ENCODE data around the gene FKTN. TPM values are rescaled to one million over a fixed set of nuclear protein-coding genes. Genes with fewer than 3 reads are reported as not detected.

The FKTN gene
- total and polyA plus RNA-seq, 2 donors from 2014 or later: 5.9 to 21.4 TPM

GRCh38 chr9:105625088-105625487 lies 67.2 kb downstream of the FKTN start:
- intact Hi-C loops (cut with DNase I): no loop called here
- Histone ChIP-seq H3K4me1 (ENCODE audit: control insufficient read depth in 2 of 3, insufficient read depth in 2 of 3, low read depth in 1 of 3, low read length in 3 of 3) (no peaks in the 10 kb centered on the region), H3K9me3 (ENCODE audit: control insufficient read depth in 2 of 3, insufficient read depth in 1 of 3, low read length in 3 of 3) (no peaks in the 10 kb centered on the region), H3K27me3 (ENCODE audit: control insufficient read depth, insufficient read depth, low read length) (no peaks in the 10 kb centered on the region), H3K9ac (ENCODE audit: low read length in 3 of 3) (no peak overlapping the region), H3K36me3 (ENCODE audit: control insufficient read depth in 2 of 3, insufficient read depth in 3 of 3, low read length in 3 of 3) (no peaks in the 10 kb centered on the region), H3K4me3 (ENCODE audit: low read length in 3 of 3) (no peak overlapping the region), H3K27ac (ENCODE audit: low read depth in 2 of 2, low read length in 2 of 2) (no peak overlapping the region)
- FAIRE-seq (no peak), DNase-seq (no peak)
- TF ChIP-seq CTCF (IDR thresholded peaks at IDR 0.05; ENCODE audit: borderline replicate concordance, extremely low read depth, insufficient read depth): no peak

GRCh38 chr9:105632807-105633206 lies 74.9 kb downstream of the FKTN start:
- no peaks in the 10 kb centered on the region for H3K9me3 ChIP-seq (ENCODE audit: control insufficient read depth in 2 of 3, insufficient read depth in 1 of 3, low read length in 3 of 3)
- H3K4me3 ChIP-seq (ENCODE audit: low read length in 3 of 3): no peak overlapping the region
- peaks cover 0 to 3% (median 0%) of the 10 kb centered on the region in 3 donors for H3K36me3 ChIP-seq (ENCODE audit: control insufficient read depth in 2 of 3, insufficient read depth in 3 of 3, low read length in 3 of 3)
- FAIRE-seq (no peak), DNase-seq (no peak)
- H3K4me1 ChIP-seq (ENCODE audit: control insufficient read depth in 2 of 3, insufficient read depth in 2 of 3, low read depth in 1 of 3, low read length in 3 of 3): no peaks in the 10 kb centered on the region
- intact Hi-C loops (cut with DNase I): no loop called here
- no peaks in the 10 kb centered on the region for H3K27me3 ChIP-seq (ENCODE audit: control insufficient read depth, insufficient read depth, low read length)
- no peak overlapping the region for H3K27ac ChIP-seq (ENCODE audit: low read depth in 2 of 2, low read length in 2 of 2)
- no peak for TF ChIP-seq CTCF (IDR thresholded peaks at IDR 0.05; ENCODE audit: borderline replicate concordance, extremely low read depth, insufficient read depth)
- no peak overlapping the region for H3K9ac ChIP-seq (ENCODE audit: low read length in 3 of 3)

GRCh38 chr9:105633411-105633810 lies 75.5 kb downstream of the FKTN start:
- Histone ChIP-seq H3K9me3 (ENCODE audit: control insufficient read depth in 2 of 3, insufficient read depth in 1 of 3, low read length in 3 of 3) (no peaks in the 10 kb centered on the region), H3K27ac (ENCODE audit: low read depth in 2 of 2, low read length in 2 of 2) (no peak overlapping the region), H3K9ac (ENCODE audit: low read length in 3 of 3) (no peak overlapping the region), H3K36me3 (ENCODE audit: control insufficient read depth in 2 of 3, insufficient read depth in 3 of 3, low read length in 3 of 3) (peaks cover 0 to 3% (median 0%) of the 10 kb centered on the region in 3 donors), H3K27me3 (ENCODE audit: control insufficient read depth, insufficient read depth, low read length) (no peaks in the 10 kb centered on the region), H3K4me1 (ENCODE audit: control insufficient read depth in 2 of 3, insufficient read depth in 2 of 3, low read depth in 1 of 3, low read length in 3 of 3) (no peaks in the 10 kb centered on the region), H3K4me3 (ENCODE audit: low read length in 3 of 3) (no peak overlapping the region)
- DNase-seq: peak in 1 of 5 donors; percentile 37
- no peak for TF ChIP-seq CTCF (IDR thresholded peaks at IDR 0.05; ENCODE audit: borderline replicate concordance, extremely low read depth, insufficient read depth)
- intact Hi-C loops (cut with DNase I): no loop called here
- no peak for FAIRE-seq

GRCh38 chr9:105636331-105636730 lies 78.4 kb downstream of the FKTN start:
- intact Hi-C loops (cut with DNase I): no loop called here

More at GRCh38 chr9:105636331-105636730, 78.4 kb downstream of the FKTN start:
- H3K9me3 ChIP-seq (ENCODE audit: control insufficient read depth in 2 of 3, insufficient read depth in 1 of 3, low read length in 3 of 3): no peaks in the 10 kb centered on the region
- H3K4me1 ChIP-seq (ENCODE audit: control insufficient read depth in 2 of 3, insufficient read depth in 2 of 3, low read depth in 1 of 3, low read length in 3 of 3): no peaks in the 10 kb centered on the region
- H3K27me3 ChIP-seq (ENCODE audit: control insufficient read depth, insufficient read depth, low read length): no peaks in the 10 kb centered on the region
- TF ChIP-seq CTCF (IDR thresholded peaks at IDR 0.05; ENCODE audit: borderline replicate concordance, extremely low read depth, insufficient read depth): no peak
- H3K36me3 ChIP-seq (ENCODE audit: control insufficient read depth in 2 of 3, insufficient read depth in 3 of 3, low read length in 3 of 3): peaks cover 0 to 3% (median 0%) of the 10 kb centered on the region in 3 donors
- DNase-seq: no peak
- no peak overlapping the region for H3K4me3 ChIP-seq (ENCODE audit: low read length in 3 of 3)
- FAIRE-seq: no peak
- no peak overlapping the region for H3K27ac ChIP-seq (ENCODE audit: low read depth in 2 of 2, low read length in 2 of 2)
- no peak overlapping the region for H3K9ac ChIP-seq (ENCODE audit: low read length in 3 of 3)
